Measurements from ENCODE around the gene SPRY4.
"Not testable (repeated sequence)": the region's sequence is repeated elsewhere in the genome, so short reads cannot be mapped to it uniquely, and the experiment has no call there.

Gene SPRY4

GRCh38 chr5:142333749-142334148 lies 8.9 kb upstream of the SPRY4 start:
- not testable (repeated sequence) for DNase-seq

DNA sequence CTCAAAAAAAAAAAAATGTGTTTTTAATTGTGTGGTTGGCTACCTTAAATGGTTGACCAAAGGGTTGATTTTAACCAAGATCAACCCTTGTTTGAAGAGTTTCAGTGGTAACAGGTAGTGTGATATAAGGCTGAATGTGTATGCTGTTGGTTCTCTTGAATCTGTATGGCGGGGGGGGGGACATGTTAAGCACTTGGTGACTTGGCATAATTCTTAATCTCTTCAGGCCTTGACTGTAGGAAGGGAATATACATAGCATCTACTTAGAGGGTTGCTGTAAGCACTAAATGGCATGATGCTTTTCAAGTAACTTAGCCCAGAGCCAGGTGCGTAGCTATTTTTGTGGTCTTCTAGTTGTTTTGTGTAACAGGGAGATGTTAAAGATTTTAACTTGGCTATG lies 5.6 kb upstream of the SPRY4 start:
- no peak for DNase-seq

DNA sequence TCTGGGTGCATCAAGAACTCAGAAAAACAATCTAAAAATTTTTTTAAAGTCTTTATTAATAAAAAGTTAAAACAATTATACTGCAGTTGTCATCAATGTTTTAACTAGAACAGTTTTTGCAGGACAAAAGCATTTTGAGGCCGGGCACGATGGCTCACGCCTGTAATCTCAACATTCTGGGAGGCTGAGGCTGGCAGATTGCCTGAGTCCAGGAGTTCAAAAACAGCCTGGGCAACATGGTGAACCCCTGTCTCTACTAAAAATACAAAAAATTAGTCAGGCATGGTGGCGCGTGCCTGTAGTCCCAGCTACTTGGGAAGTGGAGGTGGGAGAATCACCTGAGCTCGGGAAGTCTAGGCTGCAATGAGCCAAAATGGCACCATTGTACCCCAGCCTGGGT lies 5.2 kb upstream of the SPRY4 start:
- no peak for DNase-seq

DNA sequence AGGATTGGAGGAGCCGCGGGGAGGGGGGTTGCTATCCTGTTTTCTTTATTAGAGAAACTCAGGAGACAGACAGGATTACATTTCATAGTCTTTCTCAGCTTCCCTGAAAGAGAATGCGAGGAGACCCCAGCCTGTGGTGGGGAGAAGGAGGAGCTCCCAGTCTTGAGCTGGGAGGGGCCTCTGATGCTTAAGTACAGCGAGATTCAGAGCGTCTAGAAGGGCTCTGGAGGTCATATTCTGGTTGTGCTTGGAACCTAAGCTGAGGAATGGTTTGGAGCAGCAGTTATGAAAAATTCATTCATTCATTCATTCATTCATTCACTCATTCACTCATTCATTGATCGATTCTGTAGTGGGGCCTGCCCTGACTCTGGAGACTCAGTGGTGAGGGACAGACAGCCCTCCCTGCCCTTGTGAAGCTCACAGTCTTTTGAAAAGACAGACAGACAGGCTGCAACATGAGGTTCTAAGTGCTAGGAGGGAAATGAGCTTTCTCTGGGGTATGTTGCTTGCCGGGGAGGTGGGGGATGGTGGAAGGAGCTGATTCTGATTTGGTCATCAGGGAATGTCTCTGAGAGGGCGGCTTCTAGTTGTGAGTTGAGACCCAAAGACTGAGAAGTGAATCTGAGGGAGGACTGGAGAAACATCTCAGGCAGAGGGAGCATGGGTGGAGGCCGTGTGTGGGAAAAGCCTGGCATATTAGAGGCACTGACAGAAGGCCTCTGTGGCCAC lies 2.5 kb upstream of the SPRY4 start:
- DNase-seq, result no peak

DNA sequence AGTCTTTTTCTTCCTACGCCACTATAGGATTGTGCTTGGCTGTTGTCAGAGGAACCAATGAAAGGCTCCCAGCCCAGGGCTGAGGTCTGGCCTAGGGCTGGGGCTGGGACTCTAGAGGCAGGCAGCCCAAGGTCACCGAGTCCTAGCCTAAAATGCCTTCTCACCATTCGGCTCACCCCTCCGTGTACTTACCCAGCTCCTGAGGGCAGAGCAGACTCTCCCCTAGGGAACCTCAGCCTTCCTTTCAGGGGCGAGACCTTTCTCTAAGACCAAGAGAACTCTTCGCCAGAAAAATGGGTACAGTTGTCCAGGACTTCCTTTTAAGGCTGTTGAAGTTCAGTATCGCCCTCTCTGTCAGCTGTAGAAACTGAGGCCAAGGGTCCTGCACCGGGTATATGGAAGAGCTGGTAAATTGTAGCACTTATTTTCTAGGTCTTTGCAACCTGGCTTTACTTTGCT lies 1.7 kb upstream of the SPRY4 start:
- no peak for DNase-seq

DNA sequence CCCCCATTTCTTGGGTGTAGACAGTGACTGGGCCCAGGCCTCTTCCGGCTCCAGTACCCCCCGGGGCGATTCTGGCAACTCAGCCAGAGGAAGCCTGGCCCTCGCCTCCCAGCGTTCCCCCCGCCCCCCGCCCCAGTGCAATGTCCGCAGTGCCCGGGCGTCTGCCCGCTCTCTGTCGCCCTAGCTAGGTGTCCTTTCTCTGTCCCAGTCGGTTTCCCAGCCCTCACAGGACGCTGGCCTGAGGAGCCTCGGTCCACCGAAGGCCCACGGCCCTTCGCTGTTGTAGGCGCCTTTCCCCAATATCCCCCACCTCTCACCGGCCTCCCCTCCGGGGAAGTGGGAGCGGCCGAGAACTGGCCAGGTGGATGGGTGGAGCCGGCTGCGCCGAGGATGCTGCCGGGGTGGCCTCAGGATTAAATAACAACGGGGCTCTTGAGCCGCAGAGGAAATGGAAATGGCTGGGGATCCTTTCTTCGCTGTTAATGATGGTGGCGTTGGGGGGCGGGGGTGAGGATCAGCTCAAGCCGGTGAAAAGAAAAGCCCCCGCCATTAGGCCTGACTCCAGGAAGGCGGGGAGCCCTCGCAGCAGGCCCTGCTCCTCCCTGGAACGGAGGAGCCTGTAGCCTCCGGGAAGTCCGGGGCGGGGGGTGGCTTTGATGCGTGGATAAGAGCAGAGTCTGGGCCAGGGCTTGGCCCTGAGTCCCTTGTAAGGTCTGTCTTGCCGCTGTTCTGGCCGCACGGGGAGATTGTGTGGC lies 1.1 kb upstream of the SPRY4 start:
- peak; percentile 20 for DNase-seq

DNA sequence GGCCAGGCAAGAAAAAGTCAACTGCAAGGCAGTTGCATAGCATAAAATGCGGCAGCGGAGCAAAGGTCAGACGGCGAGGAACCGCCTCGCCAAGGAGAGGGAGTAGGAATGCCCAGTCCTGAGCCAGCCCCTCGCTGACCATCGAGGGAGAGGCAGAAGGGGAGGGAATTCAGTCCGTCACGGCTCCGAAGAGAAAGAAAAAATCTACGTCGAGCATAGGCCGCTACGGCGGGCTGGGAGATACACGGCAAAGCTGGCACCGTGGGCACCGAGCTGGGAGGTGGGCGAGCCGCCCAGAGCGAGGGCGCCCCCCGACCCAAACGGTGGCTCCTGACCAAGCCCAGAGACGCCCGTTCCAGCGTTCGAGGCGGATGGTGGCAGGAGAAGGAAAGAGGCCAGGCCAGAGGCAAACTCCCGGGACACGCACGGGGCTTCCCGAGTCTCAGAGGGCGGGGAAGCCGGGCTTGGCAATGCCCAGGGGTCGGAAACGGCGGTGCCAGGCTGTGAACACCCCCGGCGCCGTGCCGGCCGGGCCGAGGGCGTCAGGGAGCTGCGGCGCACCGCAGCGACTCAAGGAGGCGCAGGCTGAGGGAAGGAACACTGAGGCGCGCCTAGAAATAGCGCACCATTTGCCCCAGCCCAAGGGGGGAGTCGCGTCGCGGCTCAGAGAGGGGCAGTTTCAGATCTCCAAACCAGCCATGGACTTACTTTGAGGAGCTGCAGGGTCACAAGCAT lies 518 bp downstream of the SPRY4 start:
- no peak for DNase-seq

GRCh38 chr5:142323480-142324135 lies 1.2 kb downstream of the SPRY4 start:
- no peak for DNase-seq

DNA sequence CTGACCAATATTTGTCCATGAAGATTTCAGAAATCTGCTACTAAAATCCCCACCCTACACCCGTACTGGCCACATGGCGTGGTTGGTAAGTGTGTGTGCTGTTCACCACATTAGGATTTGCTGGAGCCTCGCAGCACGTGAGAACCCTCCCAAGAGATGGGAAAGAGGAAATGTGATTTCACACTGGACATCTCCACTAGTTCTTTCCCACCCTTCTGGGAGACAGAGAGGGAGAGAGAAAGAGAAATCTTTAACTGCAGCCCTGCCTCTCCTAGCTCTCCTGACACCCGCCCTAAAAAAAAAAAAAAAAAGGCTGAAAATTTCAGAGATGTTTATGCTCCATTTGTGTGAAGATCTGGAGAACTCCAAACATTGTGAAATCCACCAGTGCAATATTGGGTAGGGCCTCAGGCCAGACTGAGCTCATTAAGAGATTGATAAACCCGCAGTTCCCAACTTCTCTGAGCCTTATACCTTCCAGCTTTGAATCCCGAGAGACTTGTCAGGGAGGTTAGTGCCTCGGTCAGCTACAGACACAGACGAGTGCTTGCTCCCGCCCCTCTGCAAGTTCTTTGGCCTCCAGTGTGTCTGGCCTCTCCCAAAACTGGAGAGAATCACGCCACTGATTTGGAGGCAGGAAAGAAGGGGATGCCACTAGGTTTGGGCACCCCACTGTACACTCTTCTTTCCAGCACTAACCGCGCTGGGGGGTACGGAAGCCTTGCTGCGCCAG lies 1.9 kb downstream of the SPRY4 start:
- no peak for DNase-seq

DNA sequence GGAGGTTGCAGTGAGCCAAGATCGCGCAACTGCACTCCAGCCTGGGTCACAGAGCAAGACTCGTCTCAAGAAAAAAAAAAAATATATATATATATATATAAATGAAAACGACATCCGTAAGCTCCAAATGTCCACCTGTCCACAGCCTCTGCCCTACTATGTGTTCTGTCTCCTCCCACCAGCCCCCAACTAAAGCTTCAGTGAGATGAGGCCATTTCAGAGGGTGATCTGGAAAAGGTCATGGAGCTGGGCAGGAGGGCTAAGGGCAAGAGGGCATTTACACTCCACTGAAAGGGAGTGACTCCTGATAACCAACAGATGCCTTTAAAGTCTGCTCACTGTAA lies 2.4 kb downstream of the SPRY4 start:
- DNase-seq, result no peak

DNA sequence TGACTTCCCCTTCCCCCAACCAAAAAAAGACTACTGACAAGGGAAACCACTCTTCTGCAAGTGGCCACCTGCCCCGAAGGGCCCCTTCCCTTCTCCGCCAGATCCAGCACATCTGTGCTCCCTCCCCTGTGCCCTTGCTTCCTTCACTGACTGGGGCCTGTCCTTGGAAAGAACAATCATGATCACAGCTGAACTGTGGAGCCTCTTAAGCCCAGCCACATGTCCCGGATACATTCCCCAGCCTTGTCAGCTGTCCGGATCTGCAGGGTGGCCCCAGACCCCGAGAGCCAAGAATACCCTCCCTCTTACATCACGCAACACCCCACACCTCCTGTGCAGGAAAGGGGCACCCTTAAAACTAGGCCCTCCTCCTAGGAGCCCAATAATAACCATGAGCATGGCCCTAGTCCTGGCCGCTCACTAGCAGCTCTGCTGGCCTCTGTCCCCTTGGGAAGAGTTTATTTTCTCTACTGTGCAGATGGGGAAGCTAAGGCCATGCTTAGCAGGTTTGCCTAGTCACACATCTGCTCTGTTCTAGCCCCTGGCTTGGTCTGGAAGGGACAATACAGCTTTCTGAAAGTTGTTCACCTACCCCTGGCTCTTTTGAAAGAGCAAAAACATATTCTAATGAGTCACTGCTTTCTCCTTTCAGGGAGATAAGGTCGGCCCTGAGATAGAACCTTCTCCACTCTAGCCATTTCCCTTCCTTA lies 3.8 kb downstream of the SPRY4 start:
- DNase-seq, result no peak

DNA sequence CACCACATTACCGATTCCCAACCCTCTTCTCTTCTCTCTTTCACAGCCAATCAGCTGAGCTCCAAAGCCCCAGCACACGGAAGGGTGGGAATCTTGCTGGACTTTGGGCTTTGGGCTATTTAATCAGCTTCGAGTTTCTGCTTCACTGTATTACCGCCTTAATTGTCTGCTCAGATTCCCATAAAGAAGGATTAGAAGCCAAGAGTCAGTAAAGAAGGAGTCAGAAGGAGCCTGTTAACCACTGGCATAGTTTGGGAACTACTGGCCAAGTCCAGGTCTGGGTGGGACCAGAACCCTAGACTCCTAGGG lies 4.4 kb downstream of the SPRY4 start:
- no peak for DNase-seq

DNA sequence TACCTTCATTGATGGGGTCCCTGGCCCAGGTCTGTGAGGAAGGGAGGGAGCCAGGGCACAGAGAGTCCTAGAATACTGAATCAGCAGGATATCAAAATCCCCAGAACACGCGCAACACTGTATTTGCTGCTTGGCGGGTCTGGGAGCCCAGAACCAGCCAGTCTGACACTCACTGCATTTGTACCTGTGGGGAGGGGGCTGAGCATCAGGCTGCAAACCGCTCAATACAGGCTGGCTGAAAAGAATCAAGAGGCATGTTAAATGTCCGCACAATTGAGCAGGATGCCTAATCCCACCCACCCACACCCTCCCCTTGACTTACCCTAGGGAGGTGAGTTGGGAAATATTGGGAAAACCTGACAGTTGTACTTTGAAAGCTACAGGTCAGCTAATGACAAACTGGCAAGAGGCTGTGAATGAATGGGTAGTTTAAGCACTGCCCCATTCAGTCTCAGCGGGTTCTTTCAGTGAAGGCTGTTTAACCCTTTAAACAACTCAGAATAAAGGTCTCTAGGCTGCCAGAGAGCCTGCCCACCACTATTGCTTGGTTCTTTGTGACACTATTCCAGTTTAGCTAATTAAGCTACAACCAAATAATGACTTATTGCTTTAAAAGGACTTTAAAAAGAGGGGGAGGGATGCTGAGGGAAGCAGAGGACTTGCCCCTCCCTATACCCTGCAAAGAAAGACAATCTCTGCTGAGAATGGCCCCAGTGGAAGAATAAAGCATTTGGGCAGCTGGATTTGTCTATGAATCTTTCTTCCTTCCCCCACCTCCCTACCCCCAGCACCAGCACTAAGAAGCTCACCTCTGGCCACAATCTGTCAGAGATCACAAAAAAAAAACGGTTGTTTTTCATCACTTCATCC lies 5.0 kb downstream of the SPRY4 start:
- no peak for DNase-seq

- DNase-seq, result no peak
Measured at GRCh38 chr5:142319105-142319504, 5.7 kb downstream of the SPRY4 start.

- DNase-seq, result no peak
Measured at GRCh38 chr5:142317753-142318152, 7.1 kb downstream of the SPRY4 start.

GRCh38 chr5:142317173-142317572 lies 7.6 kb downstream of the SPRY4 start:
- DNase-seq, result no peak

GRCh38 chr5:142316681-142317080 lies 8.1 kb downstream of the SPRY4 start:
- no peak for DNase-seq

DNA sequence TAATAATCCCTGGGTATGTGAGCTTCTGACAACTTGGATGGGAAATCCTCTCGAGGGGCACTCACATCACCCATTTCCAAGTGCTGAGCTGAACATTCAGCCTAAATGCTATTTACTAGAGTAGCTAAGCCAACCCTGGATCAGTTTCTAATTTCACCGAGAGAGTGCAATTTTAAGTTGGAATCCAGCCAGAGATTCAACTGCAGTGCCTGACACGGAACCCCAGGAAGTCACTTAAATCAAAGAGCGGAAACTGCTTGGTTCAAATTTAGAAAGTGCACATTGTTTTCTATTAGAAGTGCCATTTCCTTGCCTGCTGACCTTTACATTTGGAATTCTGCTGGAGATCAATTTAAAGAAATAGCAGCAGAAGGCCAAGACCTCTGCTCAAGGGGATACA lies 8.8 kb downstream of the SPRY4 start:
- peak; percentile 33 for DNase-seq

DNA sequence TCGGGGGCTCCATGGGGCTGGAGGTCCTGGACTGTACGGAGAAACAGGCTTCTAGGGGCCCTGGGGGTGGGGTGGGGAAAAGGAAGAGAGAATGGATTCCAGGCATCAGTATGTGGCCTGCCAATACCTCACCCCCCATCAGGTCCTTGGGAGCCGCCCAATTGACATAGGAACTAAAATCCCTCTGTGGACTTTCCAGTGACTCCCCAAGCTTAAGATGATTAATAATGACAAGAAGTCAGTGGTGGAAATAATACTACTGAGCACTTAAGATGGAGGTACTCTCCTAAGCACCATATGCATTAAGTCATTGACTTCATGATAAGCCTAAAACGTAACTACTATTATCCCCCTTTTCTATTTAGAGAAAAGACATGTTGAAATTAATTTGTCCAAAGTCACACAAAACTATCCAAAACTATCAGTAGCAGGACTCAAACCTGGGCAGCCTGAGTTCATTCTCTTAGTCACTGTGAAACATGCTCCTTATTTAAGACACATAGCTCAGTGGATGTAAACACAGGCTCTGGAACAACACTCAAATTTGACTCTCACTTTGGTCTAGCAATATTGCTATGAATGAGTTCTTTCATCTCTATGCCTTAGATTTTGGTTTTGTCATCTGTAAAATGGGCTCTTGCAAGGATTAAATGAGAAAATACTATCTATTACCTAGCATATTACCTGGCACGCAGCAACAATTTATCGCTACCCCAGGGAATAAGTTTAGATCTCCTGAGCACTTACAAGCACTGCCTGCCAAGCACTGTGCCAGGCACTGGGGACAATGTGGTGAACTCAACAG lies 9.5 kb downstream of the SPRY4 start:
- DNase-seq, result no peak

GRCh38 chr5:142314606-142315005 lies 10.2 kb downstream of the SPRY4 start:
- no peak for DNase-seq

Measured in SHP77 treated with DMSO at 0.1 percent for 48 hours (cell line).